Right ventricle myocardium inferior (tissue), 1 donor: ENCODE data around the gene PKNOX1. TPM values are rescaled to one million over a fixed set of nuclear protein-coding genes. Genes with fewer than 3 reads are reported as not detected.
"Not testable (repeated sequence)": the region's sequence is repeated elsewhere in the genome, so short reads cannot be mapped to it uniquely, and the experiment has no call there.

Experiments
- ATAC-seq: fragments of 200-7000 bp; cut with Tn5 transposase; one replicate; pipeline ENCODE4 v1.9.1; 2020; ENCODE audit warnings: mild to moderate bottlenecking, moderate library complexity
- DNase-seq: peaks from one replicate; pipeline ENCODE4 v3.0.0; 2021; ENCODE audit errors: missing footprints
- intact Hi-C: fragments of 100-400 bp; cut with DNase I; formaldehyde crosslinking; loops from one replicate; pipeline ENCODE4 v1.11.0; 2022
- total RNA-seq: library from RNA; stranded (reverse); fragmentation: NEBNext Ultra II Directional; extraction: Animal tissue kit (Norgen Biotek cat#: 25700); gene quantifications from one replicate; pipeline ENCODE4 v1.2.1, GENCODE V29; 2021
- donor health status: DM: no; HTN: yes; CAD: no; lungs with severe emphysema.

Gene PKNOX1
- total RNA-seq, 1 donor from 2014 or later: 9.7 TPM

- ATAC-seq (no peak), DNase-seq (no peak)
- intact Hi-C loops: no loop called here
Measured at GRCh38 chr21:42941696-42942085, 32.7 kb upstream of the PKNOX1 start.

DNA sequence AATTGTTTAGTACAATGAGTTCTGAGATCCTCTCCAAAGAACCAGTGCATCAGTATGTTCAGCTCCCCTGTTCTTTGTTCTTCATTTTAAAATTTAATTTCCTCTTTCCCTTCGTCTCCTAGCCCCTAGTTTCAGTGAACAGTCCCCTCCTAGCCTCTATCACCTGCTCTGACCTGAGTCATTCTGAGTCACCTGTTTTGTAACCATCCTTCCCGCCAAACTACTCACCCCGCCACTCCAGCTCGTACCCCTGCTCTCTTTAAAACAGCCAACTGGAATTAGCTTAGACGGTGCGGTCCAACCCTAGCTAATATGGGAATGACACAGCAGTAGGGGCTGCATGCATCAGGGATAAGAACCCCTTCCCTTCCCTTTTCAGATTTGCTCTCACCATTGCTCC lies 32.1 kb upstream of the PKNOX1 start:
- ATAC-seq (no peak), DNase-seq (no peak)
- intact Hi-C loops: no loop called here

DNA sequence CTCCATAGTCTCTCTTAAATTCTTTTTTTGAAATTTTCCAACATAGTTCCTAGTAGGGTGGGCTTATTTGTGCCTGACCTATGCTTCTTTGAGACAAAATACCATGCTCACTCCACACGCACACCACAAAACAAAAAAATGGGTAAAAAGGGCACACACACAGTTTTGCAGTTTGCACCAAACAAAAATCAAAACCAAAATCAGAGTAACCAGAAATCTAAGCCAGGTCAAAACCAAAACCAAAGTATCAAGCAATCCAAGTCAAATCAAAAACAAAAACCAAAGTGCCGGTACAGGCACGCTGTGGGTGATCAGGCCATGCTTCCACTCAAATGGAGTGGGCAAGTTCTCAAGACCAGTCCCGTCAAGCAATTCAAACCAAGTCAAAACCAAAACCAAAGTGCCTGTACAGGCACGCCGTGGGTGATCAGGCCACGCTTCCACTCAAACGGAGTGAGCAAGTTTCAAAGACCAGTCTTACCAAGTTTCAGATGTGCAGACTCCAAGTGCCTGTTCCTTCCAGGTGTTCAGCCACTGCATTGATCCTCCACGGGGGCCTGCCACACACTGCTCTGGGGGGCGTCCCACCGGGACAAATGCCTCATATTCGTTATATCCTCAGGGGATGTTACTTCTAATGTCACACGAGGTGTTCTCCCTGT lies 25.1 kb upstream of the PKNOX1 start:
- DNase-seq, ATAC-seq, intact Hi-C loops: not testable (repeated sequence)

- DNase-seq, intact Hi-C loops: not testable (repeated sequence)
Measured at GRCh38 chr21:42951193-42951592, 23.2 kb upstream of the PKNOX1 start.

DNA sequence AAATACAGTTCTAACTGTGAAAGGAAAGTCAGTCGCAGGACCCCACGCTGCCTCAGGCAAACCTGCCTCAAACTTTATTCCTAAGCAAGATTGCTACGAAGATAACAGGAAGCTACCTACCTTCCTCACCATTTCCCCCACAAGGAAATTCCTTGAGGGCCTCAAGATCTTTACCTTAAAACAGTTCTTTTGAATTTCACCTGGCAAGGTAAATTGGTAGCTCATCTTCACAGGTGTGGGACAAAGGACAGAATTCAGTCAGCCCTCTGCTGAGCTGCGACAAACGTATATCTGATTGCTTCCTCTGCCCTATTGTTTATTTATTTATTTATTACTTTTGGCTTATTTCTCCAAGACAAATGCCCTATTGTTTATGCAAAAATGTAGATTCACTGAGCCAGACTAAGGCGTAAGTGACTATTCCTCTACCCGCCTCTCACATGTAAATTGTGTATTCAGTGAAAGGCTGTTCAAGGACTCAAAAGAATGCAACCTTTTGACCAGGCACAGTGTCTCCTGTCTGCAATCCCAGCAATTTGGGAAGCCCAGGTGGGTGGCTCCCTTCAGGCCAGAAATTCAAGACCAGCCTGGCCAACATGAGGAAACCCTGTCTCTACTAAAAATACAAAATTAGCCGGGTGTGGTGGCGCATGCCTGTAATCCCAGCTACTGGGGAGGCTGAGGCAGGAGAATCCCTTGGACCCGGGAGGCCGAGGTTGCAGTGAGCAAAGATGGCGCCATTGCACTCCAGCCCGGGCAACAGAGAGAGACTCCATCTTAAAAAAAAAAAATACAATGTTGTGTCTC lies 17.3 kb upstream of the PKNOX1 start:
- DNase-seq (no peak), ATAC-seq (peak; percentile 99)
- intact Hi-C loops: no loop called here

More at GRCh38 chr21:42951193-42951592, 23.2 kb upstream of the PKNOX1 start:
- ATAC-seq: not testable (repeated sequence)

GRCh38 chr21:42958122-42958521 lies 16.2 kb upstream of the PKNOX1 start:
- intact Hi-C loops, ATAC-seq, DNase-seq: not testable (repeated sequence)

GRCh38 chr21:42959728-42960127 lies 14.6 kb upstream of the PKNOX1 start:
- no peak for ATAC-seq
- intact Hi-C loops: no loop called here
- DNase-seq: no peak

GRCh38 chr21:42962380-42963007 lies 11.9 kb upstream of the PKNOX1 start:
- intact Hi-C loops: no loop called here
- no peak for DNase-seq
- ATAC-seq: no peak

GRCh38 chr21:42964086-42964485 lies 10.3 kb upstream of the PKNOX1 start:
- intact Hi-C loops: no loop called here
- ATAC-seq (no peak), DNase-seq (no peak)

DNA sequence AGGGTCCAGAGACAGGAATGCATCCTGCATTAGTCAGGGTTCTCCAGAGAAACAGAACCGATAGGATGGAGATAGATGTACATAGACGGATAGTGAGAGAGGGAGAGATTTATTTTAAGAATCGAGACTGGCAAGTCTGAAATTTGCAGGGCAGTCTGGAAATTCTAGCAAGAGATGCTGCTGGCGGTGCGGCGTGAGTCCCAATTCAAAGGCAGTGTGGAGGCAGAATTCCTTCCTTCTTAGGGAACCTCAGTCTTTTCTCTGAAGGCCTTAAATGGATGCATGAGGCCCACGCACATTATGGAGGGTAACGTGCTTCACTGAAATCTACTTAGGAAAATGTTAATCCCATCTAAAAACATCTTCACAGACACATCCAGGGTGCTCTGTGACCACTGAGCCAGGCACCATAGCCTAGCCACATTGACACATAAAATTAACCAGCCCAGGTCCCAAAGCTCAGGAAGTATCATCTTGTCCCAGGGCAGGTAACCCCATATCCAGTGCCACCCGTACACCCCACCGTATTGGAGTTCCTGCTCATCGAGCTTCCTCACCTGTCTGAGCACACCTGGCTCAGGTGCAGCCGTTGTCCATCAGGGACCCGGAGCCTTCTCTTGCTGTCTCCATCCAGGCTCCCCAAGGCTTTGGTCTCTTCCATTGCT lies 9.7 kb upstream of the PKNOX1 start:
- intact Hi-C loops: no loop called here
- DNase-seq (no peak), ATAC-seq (no peak)

GRCh38 chr21:42965211-42965560 lies 9.2 kb upstream of the PKNOX1 start:
- intact Hi-C loops: no loop called here
- no peak for DNase-seq
- ATAC-seq: no peak

DNA sequence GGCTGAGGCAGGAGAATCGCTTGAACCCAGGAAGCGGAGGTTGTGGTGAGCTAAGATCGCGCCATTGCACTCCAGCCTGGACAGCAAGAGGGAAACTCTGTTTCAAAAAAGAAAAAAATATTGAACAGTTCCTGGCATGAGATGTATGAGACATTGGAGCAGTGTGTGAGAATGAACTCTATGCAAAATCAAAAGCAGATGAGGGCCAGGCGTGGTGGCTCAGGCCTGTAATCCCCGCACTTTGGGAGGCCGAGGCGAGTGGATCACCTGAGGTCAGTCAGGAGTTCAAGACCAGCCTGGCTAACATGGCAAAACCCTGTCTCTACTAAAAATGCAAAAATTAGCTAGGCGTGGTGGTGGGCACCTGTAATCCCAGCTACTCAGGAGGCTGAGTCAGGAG lies 6.7 kb upstream of the PKNOX1 start:
- ATAC-seq, DNase-seq, intact Hi-C loops: not testable (repeated sequence)

DNA sequence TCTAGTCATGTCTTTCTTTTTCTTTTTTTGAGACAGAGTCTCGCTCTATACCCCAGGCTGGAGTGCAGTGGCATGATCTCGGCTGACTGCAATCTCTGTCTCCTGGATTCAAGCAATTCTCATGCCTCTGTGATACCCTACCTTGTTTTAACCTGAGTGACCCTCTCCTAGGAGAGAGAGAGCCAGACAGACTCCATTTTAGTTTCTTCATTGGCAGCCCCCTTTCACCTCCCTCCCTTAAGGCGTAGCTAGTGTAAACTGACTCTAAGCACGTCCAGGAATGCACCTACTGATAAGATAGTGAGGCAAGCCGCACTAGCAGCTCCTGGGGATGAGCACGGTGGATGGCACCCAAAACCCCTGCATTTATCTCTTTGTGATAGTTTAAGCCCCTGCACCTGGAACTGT lies 5.2 kb upstream of the PKNOX1 start:
- intact Hi-C loops: no loop called here
- no peak for ATAC-seq
- DNase-seq: no peak

GRCh38 chr21:42970946-42971653 lies 3.3 kb upstream of the PKNOX1 start:
- intact Hi-C loops: loop anchor here (5.0 kb wide), 1 partner anchor 79 kb away; the partner anchor contains the start of gene NDUFV3
- DNase-seq (no peak), ATAC-seq (no peak)

DNA sequence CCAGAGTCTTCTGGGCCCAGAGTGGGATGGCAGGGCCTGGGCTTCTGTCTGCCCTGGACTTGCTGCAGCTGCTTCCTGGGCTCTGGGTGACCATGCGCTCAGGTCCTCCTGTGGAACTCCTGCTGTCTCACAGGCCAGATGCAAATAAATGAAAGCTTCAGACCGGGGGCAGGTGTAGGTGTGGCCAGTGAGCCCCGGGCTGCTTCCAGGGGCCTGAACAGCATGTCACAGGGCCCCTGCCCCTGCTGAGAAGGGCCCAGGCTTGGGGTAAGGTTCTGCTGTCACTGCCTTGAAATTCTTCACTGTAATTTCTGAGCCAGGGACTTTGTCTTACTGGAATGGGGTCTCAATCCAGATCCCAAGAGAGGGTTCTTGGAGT lies 2.5 kb upstream of the PKNOX1 start:
- DNase-seq (no peak), ATAC-seq (no peak)
- intact Hi-C loops: loop anchor here (5.0 kb wide), 1 partner anchor 80 kb away; the partner anchor contains the start of gene NDUFV3

GRCh38 chr21:42973309-42973990 lies 912 bp upstream of the PKNOX1 start:
- intact Hi-C loops: loop anchor here (5.0 kb wide), 1 partner anchor 81 kb away; the partner anchor contains the start of gene NDUFV3
- ATAC-seq (no peak), DNase-seq (peak; percentile 44)

- intact Hi-C loops: loop anchor here (5.0 kb wide), 1 partner anchor 83 kb away; the partner anchor contains the start of gene NDUFV3
- DNase-seq: peak; percentile 89
- ATAC-seq: peak; percentile 3
Measured at GRCh38 chr21:42974832-42975820, 764 bp downstream of the PKNOX1 start.
